CD1c-positive myeloid dendritic cell (primary cell): Measurements from ENCODE around the gene EHMT1.

ENCODE experiments used
- DNase-seq: peaks from one replicate; pipeline ENCODE4 v3.0.0-alpha.2; 2016; ENCODE audit errors: extremely low spot score

The EHMT1 gene

GRCh38 chr9:137672907-137673791 lies 54.3 kb downstream of the EHMT1 start:
- peak; percentile 68 for DNase-seq

GRCh38 chr9:137673886-137674285 lies 55.1 kb downstream of the EHMT1 start:
- no peak for DNase-seq

GRCh38 chr9:137674307-137674975 lies 55.6 kb downstream of the EHMT1 start:
- DNase-seq = no peak

- DNase-seq = no peak
Observed at GRCh38 chr9:137674976-137675320, 56.1 kb downstream of the EHMT1 start.

GRCh38 chr9:137676998-137677397 lies 58.2 kb downstream of the EHMT1 start:
- DNase-seq = no peak

- DNase-seq = no peak
Observed at GRCh38 chr9:137678202-137678601, 59.4 kb downstream of the EHMT1 start.

- no peak for DNase-seq
Observed at GRCh38 chr9:137679249-137679648, 60.4 kb downstream of the EHMT1 start.

GRCh38 chr9:137679695-137680305 lies 61.0 kb downstream of the EHMT1 start:
- no peak for DNase-seq

GRCh38 chr9:137680444-137681358 lies 61.9 kb downstream of the EHMT1 start:
- DNase-seq = no peak

- no peak for DNase-seq
Observed at GRCh38 chr9:137682428-137683105, 63.8 kb downstream of the EHMT1 start.

GRCh38 chr9:137683262-137683864 lies 64.6 kb downstream of the EHMT1 start:
- DNase-seq = no peak

- no peak for DNase-seq
Observed at GRCh38 chr9:137685035-137685740, 66.4 kb downstream of the EHMT1 start.

GRCh38 chr9:137685741-137686420 lies 67.1 kb downstream of the EHMT1 start:
- DNase-seq = no peak

GRCh38 chr9:137688261-137688660 lies 69.5 kb downstream of the EHMT1 start:
- DNase-seq = no peak

- peak; percentile 40 for DNase-seq
Observed at GRCh38 chr9:137688725-137689124, 69.9 kb downstream of the EHMT1 start.

GRCh38 chr9:137689745-137690529 lies 71.1 kb downstream of the EHMT1 start:
- DNase-seq = no peak

GRCh38 chr9:137690930-137691645 lies 72.3 kb downstream of the EHMT1 start:
- DNase-seq = no peak
